H9 (cell line): ENCODE results near the gene RGS3. TPM values are rescaled to one million over a fixed set of nuclear protein-coding genes. Genes with fewer than 3 reads are reported as not detected.

ENCODE experiments used
- DNase-seq: peaks from one replicate; pipeline ENCODE4 v3.0.0-alpha.2; 2017
- H2AFZ ChIP-seq: one replicate; pipeline ENCODE4 v1.6.1; 2013; ENCODE audit warnings: mild to moderate bottlenecking, low read length, control low read depth, moderate library complexity
- H2AK5ac ChIP-seq: 2 replicates; pipeline ENCODE4 v1.6.1; 2013; ENCODE audit warnings: low read length, control low read depth, mixed read lengths; ENCODE audit not compliant: insufficient read length
- H2BK120ac ChIP-seq: one replicate; pipeline ENCODE4 v1.6.1; 2013; ENCODE audit warnings: low read depth, mild to moderate bottlenecking, low read length, control low read depth, inconsistent platforms; ENCODE audit not compliant: poor library complexity, severe bottlenecking
- H2BK12ac ChIP-seq: 2 replicates; pipeline ENCODE4 v1.6.1; 2013; ENCODE audit warnings: low read length, control low read depth, mixed read lengths, low read depth; ENCODE audit not compliant: insufficient read length
- H2BK15ac ChIP-seq: 2 replicates; pipeline ENCODE4 v1.6.1; 2013; ENCODE audit warnings: low read depth, low read length, control low read depth
- H2BK20ac ChIP-seq: one replicate; pipeline ENCODE4 v1.6.1; 2013; ENCODE audit warnings: low read depth, mild to moderate bottlenecking, low read length, control low read depth, inconsistent platforms; ENCODE audit not compliant: poor library complexity, severe bottlenecking
- H2BK5ac ChIP-seq: 2 replicates; pipeline ENCODE4 v1.6.1; 2013; ENCODE audit warnings: low read length, control low read depth, mixed read lengths; ENCODE audit not compliant: insufficient read length
- H3K14ac ChIP-seq: 2 replicates; pipeline ENCODE4 v1.6.1; 2013; ENCODE audit warnings: low read length, control low read depth; ENCODE audit not compliant: insufficient read depth
- H3K18ac ChIP-seq: 2 replicates; pipeline ENCODE4 v1.6.1; 2013; ENCODE audit warnings: low read depth, mild to moderate bottlenecking, mixed read lengths, low read length, control low read depth; ENCODE audit not compliant: insufficient read length
- H3K23ac ChIP-seq: 2 replicates; pipeline ENCODE4 v1.6.1; 2013; ENCODE audit warnings: low read length, control low read depth, mixed read lengths, low read depth; ENCODE audit not compliant: insufficient read length
- H3K23me2 ChIP-seq: 2 replicates; pipeline ENCODE4 v1.6.1; 2013; ENCODE audit warnings: low read depth, mild to moderate bottlenecking, mixed read lengths, low read length, control low read depth; ENCODE audit not compliant: insufficient read length, poor library complexity, severe bottlenecking
- H3K27ac ChIP-seq: 2 replicates; pipeline ENCODE4 v1.5.1; 2013; ENCODE audit warnings: low read length, control low read depth, mixed read lengths, low read depth; ENCODE audit not compliant: insufficient read length
- H3K27me3 ChIP-seq: 2 replicates; pipeline ENCODE4 v1.6.1; 2013; ENCODE audit warnings: low read length, control low read depth, inconsistent platforms; ENCODE audit not compliant: insufficient read depth
- H3K4ac ChIP-seq: 2 replicates; pipeline ENCODE4 v1.6.1; 2013; ENCODE audit warnings: low read depth, mild to moderate bottlenecking, control low read depth, inconsistent platforms, low read length, moderate library complexity
- H3K4me1 ChIP-seq: 2 replicates; pipeline ENCODE4 v1.6.1; 2013; ENCODE audit warnings: low read length, control low read depth, inconsistent platforms; ENCODE audit not compliant: insufficient read depth
- H3K4me2 ChIP-seq: 2 replicates; pipeline ENCODE4 v1.6.1; 2013; ENCODE audit warnings: low read length, control low read depth, mixed read lengths; ENCODE audit not compliant: insufficient read length, insufficient read depth
- H3K56ac ChIP-seq: 2 replicates; pipeline ENCODE4 v1.6.1; 2013; ENCODE audit warnings: low read depth, mild to moderate bottlenecking, mixed read lengths, low read length, control low read depth; ENCODE audit not compliant: insufficient read length
- H3K79me1 ChIP-seq: 2 replicates; pipeline ENCODE4 v1.6.1; 2013; ENCODE audit warnings: low read depth, mild to moderate bottlenecking, moderate library complexity, low read length, control low read depth, inconsistent platforms; ENCODE audit not compliant: insufficient read depth, poor library complexity, severe bottlenecking
- H3K79me2 ChIP-seq: 2 replicates; pipeline ENCODE4 v1.6.1; 2013; ENCODE audit warnings: low read length, control low read depth, inconsistent platforms; ENCODE audit not compliant: insufficient read depth
- H3K9ac ChIP-seq: 2 replicates; pipeline ENCODE4 v1.6.1; 2013; ENCODE audit warnings: low read length, control low read depth, mixed read lengths; ENCODE audit not compliant: insufficient read length; ENCODE audit errors: extremely low read depth
- H3K9me3 ChIP-seq: one replicate; pipeline ENCODE4 v1.6.1; 2013; ENCODE audit warnings: low read depth, low read length, inconsistent platforms; ENCODE audit not compliant: control insufficient read depth
- H3T11ph ChIP-seq: one replicate; pipeline ENCODE4 v1.6.1; 2013; ENCODE audit warnings: mild to moderate bottlenecking, low read length, control low read depth, inconsistent platforms
- H4K20me1 ChIP-seq: one replicate; pipeline ENCODE4 v1.6.1; 2013; ENCODE audit not compliant: control insufficient read depth, insufficient read length, insufficient read depth
- H4K5ac ChIP-seq: 2 replicates; pipeline ENCODE4 v1.6.1; 2013; ENCODE audit warnings: low read depth, mild to moderate bottlenecking, mixed read lengths, low read length, control low read depth; ENCODE audit not compliant: insufficient read length
- H4K8ac ChIP-seq: replicated peaks from 2 replicates; pipeline ENCODE4 v1.6.1; 2013; ENCODE audit warnings: low read length, control low read depth, mixed read lengths, low read depth; ENCODE audit not compliant: insufficient read length
- H4K91ac ChIP-seq: 2 replicates; pipeline ENCODE4 v1.6.1; 2013; ENCODE audit warnings: low read depth, mild to moderate bottlenecking, moderate library complexity, mixed read lengths, low read length, control low read depth; ENCODE audit not compliant: insufficient read length
- H3K27ac Mint-ChIP-seq, 3 experiments: 2 replicates in 2 of 3; 3 replicates in 1 of 3; pipeline ENCODE4 v1.8.0; 2020 to 2021; ENCODE audit warnings: mixed read lengths in 3 of 3, mild to moderate bottlenecking in 1 of 3, moderate library complexity in 1 of 3
- H3K27me3 Mint-ChIP-seq: 2 replicates; pipeline ENCODE4 v1.8.0; 2021; ENCODE audit warnings: low read depth, mild to moderate bottlenecking, moderate library complexity, mixed read lengths
- H3K36me3 Mint-ChIP-seq, 3 experiments: 2 replicates in 2 of 3; 3 replicates in 1 of 3; pipeline ENCODE4 v1.8.0; 2020 to 2021; ENCODE audit warnings: low read depth in 3 of 3, mixed read lengths in 3 of 3; ENCODE audit not compliant: insufficient read depth in 1 of 3
- H3K4me1 Mint-ChIP-seq, 2 experiments: 2 replicates each; pipeline ENCODE4 v1.8.0; 2020; ENCODE audit warnings: mixed read lengths in 2 of 2
- H3K4me3 Mint-ChIP-seq, 2 experiments: 2 replicates in 1 of 2; 3 replicates in 1 of 2; pipeline ENCODE4 v1.8.0; 2020 to 2021; ENCODE audit warnings: mild to moderate bottlenecking in 2 of 2, mixed read lengths in 2 of 2, moderate library complexity in 1 of 2
- H3K9me3 Mint-ChIP-seq, 2 experiments: 2 replicates in 1 of 2; 3 replicates in 1 of 2; pipeline ENCODE4 v1.8.0; 2020; ENCODE audit warnings: mild to moderate bottlenecking in 2 of 2, mixed read lengths in 2 of 2, moderate library complexity in 1 of 2
- CTCF ChIP-seq: fragments of 200-600 bp; sonication (generic); conservative IDR thresholded peaks from 3 replicates; pipeline ENCODE4 v1.8.0; 2021; ENCODE audit warnings: antibody characterized with exemption, mild to moderate bottlenecking
- WGBS: extraction: QIAGEN DNeasy Blood & Tissue Kit; methylation state at CpG from one replicate; pipeline ENCODE4 v1.1.7; 2013; ENCODE audit warnings: missing lambda C conversion rate, low lambda C conversion rate, mixed read lengths; ENCODE audit not compliant: insufficient read length; ENCODE audit errors: extremely low coverage; 5-methylcytosine and 5-hydroxymethylcytosine counted together
- total RNA-seq: library from RNA; stranded (reverse); gene quantifications from 2 replicates; pipeline ENCODE4 v1.2.1, GENCODE V29; 2021

The RGS3 gene
- total RNA-seq, 1 experiment from 2014 or later = 13.9 TPM

- TF ChIP-seq CTCF = no peak
- no peak overlapping the region for H4K5ac ChIP-seq
- H2BK20ac ChIP-seq = no peak overlapping the region
- H2AFZ ChIP-seq = no peak overlapping the region
- H3K56ac ChIP-seq = no peak overlapping the region
- no CpG with 5 or more reads among the region's 5 CpGs for WGBS
- Mint-ChIP-seq H3K9me3 (no peaks in the 10 kb centered on the region), H3K4me1 (peaks cover 6 to 22% of the 10 kb centered on the region in 2 experiments), H3K27me3 (no peaks in the 10 kb centered on the region), H3K27ac (no peak overlapping the region), H3K36me3 (no peaks in the 10 kb centered on the region; a peak in 1 of 7 replicates), H3K4me3 (no peak overlapping the region)
- H3T11ph ChIP-seq = no peak overlapping the region
- H4K20me1 ChIP-seq = no peaks in the 10 kb centered on the region
- no peak overlapping the region for H2BK120ac ChIP-seq
- no peak overlapping the region for H2BK5ac ChIP-seq
- no peak overlapping the region for H3K23ac ChIP-seq
- H2AK5ac ChIP-seq = no peak overlapping the region
- H3K9ac ChIP-seq = no peak overlapping the region
- no peak overlapping the region for H3K4me2 ChIP-seq
- H4K8ac ChIP-seq = no peak overlapping the region
- H3K9me3 ChIP-seq = no peaks in the 10 kb centered on the region
- H3K79me1 ChIP-seq = no peaks in the 10 kb centered on the region
- H2BK12ac ChIP-seq = no peak overlapping the region
- H3K23me2 ChIP-seq = no peaks in the 10 kb centered on the region
- H3K18ac ChIP-seq = no peak overlapping the region
- DNase-seq = no peak
- H3K4ac ChIP-seq = no peak overlapping the region
- H3K79me2 ChIP-seq = no peaks in the 10 kb centered on the region
- H3K4me1 ChIP-seq = peaks cover 2% of the 10 kb centered on the region; the same call in 1 of the 2 replicates
- no peak overlapping the region for H4K91ac ChIP-seq
- no peaks in the 10 kb centered on the region for H3K27me3 ChIP-seq
- no peak overlapping the region for H3K14ac ChIP-seq
- H3K27ac ChIP-seq = no peak overlapping the region
- H2BK15ac ChIP-seq = no peak overlapping the region
These were observed 84.0 kb downstream of the RGS3 start for GRCh38 chr9:113547501-113547900.
